ENCODE results near the gene ENO3. TPM values are rescaled to one million over a fixed set of nuclear protein-coding genes. Genes with fewer than 3 reads are reported as not detected.
A peak's percentile ranks its signal among the peaks of the same experiment; 100 is the strongest.

ENO3 gene
- total RNA-seq (2022): 19.0 and 20.2 TPM in 2 replicates
- percentile 39 among the genes with signal in this experiment for Bru-seq, nascent RNA
- percentile 58 among the genes with signal in this experiment for BruChase-seq, experiment 1, labeled RNA remaining after a 6-hour chase
- percentile 55 among the genes with signal in this experiment for BruChase-seq, experiment 2, labeled RNA remaining after a 2-hour chase
- long read RNA-seq, partial matches to known transcripts: 0 of 11 reads
- long read RNA-seq, other reads (novel, unspliced or antisense): 10 of 11 reads

DNA sequence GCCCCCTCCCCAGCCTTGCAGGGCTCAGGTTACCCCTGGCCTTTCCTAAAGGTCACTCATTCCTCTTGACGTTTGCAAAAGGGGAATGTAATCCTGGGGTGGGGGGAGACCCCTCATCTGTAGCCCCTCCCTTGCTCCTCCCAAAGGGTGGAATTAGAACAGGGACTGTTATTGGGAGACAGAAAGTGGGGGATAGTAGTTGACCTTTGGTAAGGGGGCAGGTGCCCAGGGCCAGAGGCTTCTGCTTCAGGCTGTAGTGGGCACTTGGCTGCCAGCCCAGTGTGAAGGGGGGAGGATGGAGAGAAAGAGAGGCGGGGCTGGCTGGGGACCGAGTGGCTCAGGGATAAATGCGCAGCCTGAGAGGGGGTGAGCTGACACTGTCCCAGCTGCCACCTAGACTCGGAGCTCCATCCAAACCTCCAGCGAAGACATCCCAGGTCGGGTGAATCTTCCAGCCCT is at the start of gene ENO3:
Gene ENO3, plus strand, starts transcription at position 374 of the 459 bp plus-strand sequence. CDS start 711 bp downstream, outside the sequence.
- H3K27me3 Mint-ChIP-seq (ENCODE audit: insufficient read depth, unreplicated experiment): no peaks in the 10 kb centered on the region
- H3K36me3 Mint-ChIP-seq (ENCODE audit: insufficient read depth, unreplicated experiment): peaks cover 27% of the 10 kb centered on the region
- intact Hi-C loops (cut with micrococcal nuclease): no loop called here
- H3K27ac Mint-ChIP-seq (ENCODE audit: low read depth, unreplicated experiment): peak within 1 kb of the TSS; percentile 74
- POLR2A ChIA-PET: interaction anchor here (0.6 to 21.5 kb wide), 7 partner anchors 9 to 229 kb away, joined by 3 to 639 read pairs (median 4); partner anchors contain the start of genes RNF167, SLC25A11 and SPAG7
- TF ChIP-seq, protein P1, sequence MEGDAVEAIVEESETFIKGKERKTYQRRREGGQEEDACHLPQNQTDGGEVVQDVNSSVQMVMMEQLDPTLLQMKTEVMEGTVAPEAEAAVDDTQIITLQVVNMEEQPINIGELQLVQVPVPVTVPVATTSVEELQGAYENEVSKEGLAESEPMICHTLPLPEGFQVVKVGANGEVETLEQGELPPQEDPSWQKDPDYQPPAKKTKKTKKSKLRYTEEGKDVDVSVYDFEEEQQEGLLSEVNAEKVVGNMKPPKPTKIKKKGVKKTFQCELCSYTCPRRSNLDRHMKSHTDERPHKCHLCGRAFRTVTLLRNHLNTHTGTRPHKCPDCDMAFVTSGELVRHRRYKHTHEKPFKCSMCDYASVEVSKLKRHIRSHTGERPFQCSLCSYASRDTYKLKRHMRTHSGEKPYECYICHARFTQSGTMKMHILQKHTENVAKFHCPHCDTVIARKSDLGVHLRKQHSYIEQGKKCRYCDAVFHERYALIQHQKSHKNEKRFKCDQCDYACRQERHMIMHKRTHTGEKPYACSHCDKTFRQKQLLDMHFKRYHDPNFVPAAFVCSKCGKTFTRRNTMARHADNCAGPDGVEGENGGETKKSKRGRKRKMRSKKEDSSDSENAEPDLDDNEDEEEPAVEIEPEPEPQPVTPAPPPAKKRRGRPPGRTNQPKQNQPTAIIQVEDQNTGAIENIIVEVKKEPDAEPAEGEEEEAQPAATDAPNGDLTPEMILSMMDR (IDR thresholded peaks at IDR 0.05; ENCODE audit: unreplicated experiment): no peak
- peak within 1 kb of the TSS; percentile 74 for H3K4me3 Mint-ChIP-seq (ENCODE audit: unreplicated experiment)
- CTCF ChIA-PET: interaction anchor here (0.6 to 0.7 kb wide), 3 partner anchors 12 to 441 kb away, joined by 3 read pairs; no protein-coding TSS in a partner anchor
- BruUV-seq (replicated peaks): no TSS peak
- H3K9me3 Mint-ChIP-seq (ENCODE audit: unreplicated experiment): no peaks in the 10 kb centered on the region
- peaks cover 23% of the 10 kb centered on the region for H3K4me1 Mint-ChIP-seq (ENCODE audit: insufficient read depth, unreplicated experiment)
- DNase-seq (ENCODE audit: unreplicated experiment): no peak

DNA sequence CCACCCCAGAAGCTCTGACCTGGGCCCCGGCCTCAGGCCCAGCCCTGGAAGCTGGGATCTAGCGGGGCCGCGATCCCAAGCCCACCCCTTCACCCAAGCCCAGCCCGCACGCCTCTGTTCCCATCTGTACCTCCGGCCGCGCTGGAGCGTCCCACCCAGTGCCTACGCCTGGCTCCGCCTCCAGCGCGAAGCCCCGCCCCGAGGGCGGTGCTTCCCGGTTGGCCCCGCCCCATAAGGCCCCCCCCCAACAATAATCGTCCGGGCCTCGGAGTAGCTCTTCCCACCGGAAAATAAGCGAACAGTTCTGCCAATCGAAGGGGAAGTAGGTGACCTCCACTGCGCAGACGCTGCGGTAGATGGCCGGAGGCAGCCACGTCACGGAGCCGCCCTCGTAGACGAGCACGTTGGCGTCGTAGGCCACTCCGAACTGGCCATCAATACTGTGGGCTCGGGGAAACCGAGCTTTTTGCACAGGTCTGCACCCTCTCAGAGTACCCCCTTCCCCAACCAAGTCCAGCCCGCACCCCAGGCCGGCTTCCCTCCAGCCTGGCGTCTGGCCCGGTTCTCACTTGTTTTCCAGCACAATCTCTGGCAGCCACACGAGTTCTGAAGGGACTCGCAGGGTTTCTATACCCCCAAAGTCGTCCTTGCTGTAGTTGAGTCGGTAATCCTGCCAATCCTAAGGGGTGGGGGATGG is 49.1 kb upstream of the ENO3 start:
- BruUV-seq (replicated peaks): no TSS peak
- ChIA-PET POLR2A (interaction anchor here (1.0 to 4.5 kb wide), 3 partner anchors 10 to 170 kb away, joined by 4 to 25 read pairs (median 4); partner anchors contain the start of gene GLTPD2), CTCF (interaction anchor here (0.6 to 4.2 kb wide), 13 partner anchors 12 to 192 kb away, joined by 3 to 38 read pairs (median 3); partner anchors contain the start of genes ARRB2 and MED11)
- intact Hi-C loops (cut with micrococcal nuclease): loop anchor here (5.0 to 10.0 kb wide), 2 partner anchors 334 to 1533 kb away; partner anchors contain the start of gene AIPL1
- Mint-ChIP-seq H3K4me3 (ENCODE audit: unreplicated experiment) (no peak overlapping the region), H3K9me3 (ENCODE audit: unreplicated experiment) (no peaks in the 10 kb centered on the region), H3K27ac (ENCODE audit: low read depth, unreplicated experiment) (no peak overlapping the region), H3K36me3 (ENCODE audit: insufficient read depth, unreplicated experiment) (peaks cover 54% of the 10 kb centered on the region), H3K27me3 (ENCODE audit: insufficient read depth, unreplicated experiment) (no peaks in the 10 kb centered on the region), H3K4me1 (ENCODE audit: insufficient read depth, unreplicated experiment) (peaks cover 17% of the 10 kb centered on the region)
- no peak for DNase-seq (ENCODE audit: unreplicated experiment)
- TF ChIP-seq, protein P1 (IDR thresholded peaks at IDR 0.05; ENCODE audit: unreplicated experiment): no peak

DNA sequence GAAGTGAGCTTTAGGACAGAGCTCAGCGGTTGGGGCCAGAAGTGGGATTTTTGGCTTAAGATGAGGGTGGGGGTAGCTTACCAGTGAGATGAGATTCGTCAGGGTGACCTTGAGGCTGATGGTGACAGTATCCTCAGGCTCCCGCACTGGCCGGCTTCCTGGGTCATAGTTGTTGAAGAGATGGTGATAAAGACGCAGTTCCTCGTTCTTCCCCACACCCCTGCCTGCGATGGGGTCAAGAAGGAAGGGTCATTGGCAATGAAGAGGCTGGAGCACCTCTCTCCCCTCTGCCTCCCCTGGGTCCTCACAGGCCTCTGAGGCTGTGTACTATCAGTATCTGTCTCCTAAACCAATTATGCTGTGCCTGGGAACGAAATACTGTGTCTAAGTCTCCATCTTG is 48.4 kb upstream of the ENO3 start:
- intact Hi-C loops (cut with micrococcal nuclease): loop anchor here (5.0 to 10.0 kb wide), 2 partner anchors 335 to 1532 kb away; partner anchors contain the start of gene AIPL1
- peaks cover 17% of the 10 kb centered on the region for H3K4me1 Mint-ChIP-seq (ENCODE audit: insufficient read depth, unreplicated experiment)
- no peak overlapping the region for H3K4me3 Mint-ChIP-seq (ENCODE audit: unreplicated experiment)
- H3K36me3 Mint-ChIP-seq (ENCODE audit: insufficient read depth, unreplicated experiment): peaks cover 47% of the 10 kb centered on the region
- no peak for DNase-seq (ENCODE audit: unreplicated experiment)
- ChIA-PET POLR2A (interaction anchor here (0.8 to 4.5 kb wide), 4 partner anchors 38 to 163 kb away, joined by 3 to 25 read pairs (median 6); partner anchors contain the start of genes CXCL16, GLTPD2, PFN1 and RNF167), CTCF (interaction anchor here (0.6 to 4.2 kb wide), 13 partner anchors 13 to 193 kb away, joined by 3 to 38 read pairs (median 3); partner anchors contain the start of gene MED11)
- TF ChIP-seq, protein P1 (IDR thresholded peaks at IDR 0.05; ENCODE audit: unreplicated experiment): no peak
- H3K27me3 Mint-ChIP-seq (ENCODE audit: insufficient read depth, unreplicated experiment): no peaks in the 10 kb centered on the region
- no peak overlapping the region for H3K27ac Mint-ChIP-seq (ENCODE audit: low read depth, unreplicated experiment)
- no TSS peak for BruUV-seq (replicated peaks)
- no peaks in the 10 kb centered on the region for H3K9me3 Mint-ChIP-seq (ENCODE audit: unreplicated experiment)
